GM19438 (cell line): ENCODE measurements around the gene DDX31.

ENCODE experiments used
- ATAC-seq: cut with Tn5 transposase; IDR thresholded peaks from one replicate; pipeline ENCODE4 v1.9.1; 2021; ENCODE audit warnings: low read depth; ENCODE audit not compliant: unreplicated experiment

DDX31 gene

GRCh38 chr9:132600326-132600984 lies 69.3 kb downstream of the DDX31 start:
- no peak for ATAC-seq

GRCh38 chr9:132597073-132597775 lies 72.6 kb downstream of the DDX31 start:
- no peak for ATAC-seq

- no peak for ATAC-seq
Observed at GRCh38 chr9:132596200-132596599, 73.6 kb downstream of the DDX31 start.

- no peak for ATAC-seq
Observed at GRCh38 chr9:132595319-132595718, 74.5 kb downstream of the DDX31 start.

GRCh38 chr9:132594412-132594811 lies 75.4 kb downstream of the DDX31 start:
- ATAC-seq: no peak

GRCh38 chr9:132592451-132592850 lies 77.3 kb downstream of the DDX31 start:
- ATAC-seq: no peak

GRCh38 chr9:132591751-132592314 lies 78.0 kb downstream of the DDX31 start:
- no peak for ATAC-seq

- ATAC-seq: no peak
Observed at GRCh38 chr9:132591244-132591643, 78.5 kb downstream of the DDX31 start.

GRCh38 chr9:132590318-132591182 lies 79.2 kb downstream of the DDX31 start:
- ATAC-seq: no peak

GRCh38 chr9:132590037-132590317 lies 79.8 kb downstream of the DDX31 start:
- no peak for ATAC-seq

GRCh38 chr9:132589148-132590036 lies 80.4 kb downstream of the DDX31 start:
- no peak for ATAC-seq

GRCh38 chr9:132588501-132589147 lies 81.2 kb downstream of the DDX31 start:
- ATAC-seq: no peak

GRCh38 chr9:132588098-132588497 lies 81.7 kb downstream of the DDX31 start:
- no peak for ATAC-seq

GRCh38 chr9:132587592-132587955 lies 82.2 kb downstream of the DDX31 start:
- ATAC-seq: no peak

GRCh38 chr9:132586830-132587591 lies 82.8 kb downstream of the DDX31 start:
- no peak for ATAC-seq

- ATAC-seq: no peak
Observed at GRCh38 chr9:132585954-132586829, 83.6 kb downstream of the DDX31 start.

- ATAC-seq: no peak
Observed at GRCh38 chr9:132584601-132585560, 84.9 kb downstream of the DDX31 start.
